ENCODE data around the gene RXRG. TPM values are rescaled to one million over a fixed set of nuclear protein-coding genes. Genes with fewer than 3 reads are reported as not detected.

The RXRG gene
- total and polyA plus RNA-seq, 2 of the 8 experiments (the other 6 are each of a cell fraction or from before 2014, with no cell fraction given): not detected

DNA sequence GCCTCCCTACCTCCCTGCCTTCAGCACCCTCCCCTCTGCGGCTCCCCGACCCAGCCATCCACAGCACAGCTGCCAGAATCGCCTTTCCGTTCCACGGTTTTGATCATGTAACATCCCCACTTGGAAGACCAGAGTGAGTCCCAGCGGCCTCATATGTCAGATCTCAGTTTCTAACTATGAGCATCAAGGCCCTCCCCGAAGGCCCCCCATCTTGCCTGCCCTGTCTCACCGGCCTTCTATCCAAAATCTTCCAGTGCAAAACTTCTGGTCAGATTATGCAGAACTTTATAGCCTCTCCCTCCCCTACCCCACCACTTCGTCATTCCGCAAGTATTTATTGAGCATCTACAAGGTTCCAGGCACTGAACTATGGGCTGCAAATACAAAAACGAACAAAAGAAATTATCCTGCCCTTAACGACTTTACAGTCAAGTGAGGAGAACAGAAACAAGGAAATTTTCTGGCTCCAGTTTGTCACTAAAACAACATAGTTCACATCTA lies 68.1 kb downstream of the RXRG start (continued):
- TF ChIP-seq, protein P1, sequence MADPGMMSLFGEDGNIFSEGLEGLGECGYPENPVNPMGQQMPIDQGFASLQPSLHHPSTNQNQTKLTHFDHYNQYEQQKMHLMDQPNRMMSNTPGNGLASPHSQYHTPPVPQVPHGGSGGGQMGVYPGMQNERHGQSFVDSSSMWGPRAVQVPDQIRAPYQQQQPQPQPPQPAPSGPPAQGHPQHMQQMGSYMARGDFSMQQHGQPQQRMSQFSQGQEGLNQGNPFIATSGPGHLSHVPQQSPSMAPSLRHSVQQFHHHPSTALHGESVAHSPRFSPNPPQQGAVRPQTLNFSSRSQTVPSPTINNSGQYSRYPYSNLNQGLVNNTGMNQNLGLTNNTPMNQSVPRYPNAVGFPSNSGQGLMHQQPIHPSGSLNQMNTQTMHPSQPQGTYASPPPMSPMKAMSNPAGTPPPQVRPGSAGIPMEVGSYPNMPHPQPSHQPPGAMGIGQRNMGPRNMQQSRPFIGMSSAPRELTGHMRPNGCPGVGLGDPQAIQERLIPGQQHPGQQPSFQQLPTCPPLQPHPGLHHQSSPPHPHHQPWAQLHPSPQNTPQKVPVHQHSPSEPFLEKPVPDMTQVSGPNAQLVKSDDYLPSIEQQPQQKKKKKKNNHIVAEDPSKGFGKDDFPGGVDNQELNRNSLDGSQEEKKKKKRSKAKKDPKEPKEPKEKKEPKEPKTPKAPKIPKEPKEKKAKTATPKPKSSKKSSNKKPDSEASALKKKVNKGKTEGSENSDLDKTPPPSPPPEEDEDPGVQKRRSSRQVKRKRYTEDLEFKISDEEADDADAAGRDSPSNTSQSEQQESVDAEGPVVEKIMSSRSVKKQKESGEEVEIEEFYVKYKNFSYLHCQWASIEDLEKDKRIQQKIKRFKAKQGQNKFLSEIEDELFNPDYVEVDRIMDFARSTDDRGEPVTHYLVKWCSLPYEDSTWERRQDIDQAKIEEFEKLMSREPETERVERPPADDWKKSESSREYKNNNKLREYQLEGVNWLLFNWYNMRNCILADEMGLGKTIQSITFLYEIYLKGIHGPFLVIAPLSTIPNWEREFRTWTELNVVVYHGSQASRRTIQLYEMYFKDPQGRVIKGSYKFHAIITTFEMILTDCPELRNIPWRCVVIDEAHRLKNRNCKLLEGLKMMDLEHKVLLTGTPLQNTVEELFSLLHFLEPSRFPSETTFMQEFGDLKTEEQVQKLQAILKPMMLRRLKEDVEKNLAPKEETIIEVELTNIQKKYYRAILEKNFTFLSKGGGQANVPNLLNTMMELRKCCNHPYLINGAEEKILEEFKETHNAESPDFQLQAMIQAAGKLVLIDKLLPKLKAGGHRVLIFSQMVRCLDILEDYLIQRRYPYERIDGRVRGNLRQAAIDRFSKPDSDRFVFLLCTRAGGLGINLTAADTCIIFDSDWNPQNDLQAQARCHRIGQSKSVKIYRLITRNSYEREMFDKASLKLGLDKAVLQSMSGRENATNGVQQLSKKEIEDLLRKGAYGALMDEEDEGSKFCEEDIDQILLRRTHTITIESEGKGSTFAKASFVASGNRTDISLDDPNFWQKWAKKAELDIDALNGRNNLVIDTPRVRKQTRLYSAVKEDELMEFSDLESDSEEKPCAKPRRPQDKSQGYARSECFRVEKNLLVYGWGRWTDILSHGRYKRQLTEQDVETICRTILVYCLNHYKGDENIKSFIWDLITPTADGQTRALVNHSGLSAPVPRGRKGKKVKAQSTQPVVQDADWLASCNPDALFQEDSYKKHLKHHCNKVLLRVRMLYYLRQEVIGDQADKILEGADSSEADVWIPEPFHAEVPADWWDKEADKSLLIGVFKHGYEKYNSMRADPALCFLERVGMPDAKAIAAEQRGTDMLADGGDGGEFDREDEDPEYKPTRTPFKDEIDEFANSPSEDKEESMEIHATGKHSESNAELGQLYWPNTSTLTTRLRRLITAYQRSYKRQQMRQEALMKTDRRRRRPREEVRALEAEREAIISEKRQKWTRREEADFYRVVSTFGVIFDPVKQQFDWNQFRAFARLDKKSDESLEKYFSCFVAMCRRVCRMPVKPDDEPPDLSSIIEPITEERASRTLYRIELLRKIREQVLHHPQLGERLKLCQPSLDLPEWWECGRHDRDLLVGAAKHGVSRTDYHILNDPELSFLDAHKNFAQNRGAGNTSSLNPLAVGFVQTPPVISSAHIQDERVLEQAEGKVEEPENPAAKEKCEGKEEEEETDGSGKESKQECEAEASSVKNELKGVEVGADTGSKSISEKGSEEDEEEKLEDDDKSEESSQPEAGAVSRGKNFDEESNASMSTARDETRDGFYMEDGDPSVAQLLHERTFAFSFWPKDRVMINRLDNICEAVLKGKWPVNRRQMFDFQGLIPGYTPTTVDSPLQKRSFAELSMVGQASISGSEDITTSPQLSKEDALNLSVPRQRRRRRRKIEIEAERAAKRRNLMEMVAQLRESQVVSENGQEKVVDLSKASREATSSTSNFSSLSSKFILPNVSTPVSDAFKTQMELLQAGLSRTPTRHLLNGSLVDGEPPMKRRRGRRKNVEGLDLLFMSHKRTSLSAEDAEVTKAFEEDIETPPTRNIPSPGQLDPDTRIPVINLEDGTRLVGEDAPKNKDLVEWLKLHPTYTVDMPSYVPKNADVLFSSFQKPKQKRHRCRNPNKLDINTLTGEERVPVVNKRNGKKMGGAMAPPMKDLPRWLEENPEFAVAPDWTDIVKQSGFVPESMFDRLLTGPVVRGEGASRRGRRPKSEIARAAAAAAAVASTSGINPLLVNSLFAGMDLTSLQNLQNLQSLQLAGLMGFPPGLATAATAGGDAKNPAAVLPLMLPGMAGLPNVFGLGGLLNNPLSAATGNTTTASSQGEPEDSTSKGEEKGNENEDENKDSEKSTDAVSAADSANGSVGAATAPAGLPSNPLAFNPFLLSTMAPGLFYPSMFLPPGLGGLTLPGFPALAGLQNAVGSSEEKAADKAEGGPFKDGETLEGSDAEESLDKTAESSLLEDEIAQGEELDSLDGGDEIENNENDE (IDR thresholded peaks at IDR 0.05; ENCODE audit: insufficient replicate concordance, low read length): no peak
- no peak for TF ChIP-seq CHD2 (IDR thresholded peaks at IDR 0.05; ENCODE audit: low read length)
- no peak for TF ChIP-seq RXRA (IDR thresholded peaks at IDR 0.05; ENCODE audit: insufficient read depth, low read depth, low read length)
- TF ChIP-seq SRF (IDR thresholded peaks at IDR 0.05; ENCODE audit: low read depth, low read length): no peak
- no peak for TF ChIP-seq NANOG (IDR thresholded peaks at IDR 0.05; ENCODE audit: insufficient read depth, low read depth, low read length, poor library complexity, severe bottlenecking)
- no peak for TF ChIP-seq KDM5A (IDR thresholded peaks at IDR 0.05; ENCODE audit: low read length)
- TF ChIP-seq GABPA (IDR thresholded peaks at IDR 0.05; ENCODE audit: borderline replicate concordance, insufficient read depth, low read length): no peak
- TF ChIP-seq HDAC6 (IDR thresholded peaks at IDR 0.05; ENCODE audit: low read depth, low read length): no peak
- TF ChIP-seq KDM4A (IDR thresholded peaks at IDR 0.05; ENCODE audit: low read depth, low read length, severe bottlenecking): no peak
- TF ChIP-seq PHF8 (conservative IDR thresholded peaks at IDR 0.05; ENCODE audit: low read depth, low read length): no peak
- TF ChIP-seq POU5F1 (IDR thresholded peaks at IDR 0.05; ENCODE audit: low read depth, low read length): no peak
